Esophagus muscularis mucosa (tissue), 3 donors: ENCODE results near the gene FANCC.

Source experiments
- POLR2A ChIP-seq: fragments of 450-650 bp; IDR thresholded peaks from one replicate; pipeline ENCODE4 v1.6.1; 2017; ENCODE audit warnings: antibody characterized with exemption, moderate library complexity, mild to moderate bottlenecking, low read depth
- TF ChIP-seq, protein P1 (sequence below), 3 experiments: fragments of 200-600 bp in 2 of 3; fragments of 450-650 bp in 1 of 3; sonication (generic) in 2 of 3; IDR thresholded peaks; one replicate each; pipeline ENCODE4 v1.5.1; 2017 to 2019; ENCODE audit warnings: antibody characterized with exemption in 3 of 3, mild to moderate bottlenecking in 2 of 3, moderate library complexity in 1 of 3

DNA sequence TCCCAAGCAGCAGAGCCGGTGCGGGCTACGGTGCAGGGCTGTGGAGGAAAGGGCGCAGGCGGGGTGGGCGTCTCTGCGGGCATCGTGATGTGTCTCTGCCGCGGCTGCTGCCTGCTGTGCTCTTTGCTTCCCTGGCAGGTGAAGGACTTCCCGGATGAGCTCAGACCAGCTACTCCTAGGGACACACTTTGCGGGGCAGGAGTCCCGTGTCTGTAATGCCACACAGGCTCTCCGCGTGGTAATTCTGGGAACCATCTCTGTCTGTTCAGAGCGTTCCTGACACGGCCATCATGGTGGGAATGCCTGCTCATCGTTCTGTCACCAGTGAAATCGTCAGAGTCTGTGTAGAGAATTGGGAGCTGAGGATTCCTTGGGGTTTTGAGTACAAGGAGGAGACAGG is 235.5 kb downstream of the FANCC start:
- TF ChIP-seq, protein P1, sequence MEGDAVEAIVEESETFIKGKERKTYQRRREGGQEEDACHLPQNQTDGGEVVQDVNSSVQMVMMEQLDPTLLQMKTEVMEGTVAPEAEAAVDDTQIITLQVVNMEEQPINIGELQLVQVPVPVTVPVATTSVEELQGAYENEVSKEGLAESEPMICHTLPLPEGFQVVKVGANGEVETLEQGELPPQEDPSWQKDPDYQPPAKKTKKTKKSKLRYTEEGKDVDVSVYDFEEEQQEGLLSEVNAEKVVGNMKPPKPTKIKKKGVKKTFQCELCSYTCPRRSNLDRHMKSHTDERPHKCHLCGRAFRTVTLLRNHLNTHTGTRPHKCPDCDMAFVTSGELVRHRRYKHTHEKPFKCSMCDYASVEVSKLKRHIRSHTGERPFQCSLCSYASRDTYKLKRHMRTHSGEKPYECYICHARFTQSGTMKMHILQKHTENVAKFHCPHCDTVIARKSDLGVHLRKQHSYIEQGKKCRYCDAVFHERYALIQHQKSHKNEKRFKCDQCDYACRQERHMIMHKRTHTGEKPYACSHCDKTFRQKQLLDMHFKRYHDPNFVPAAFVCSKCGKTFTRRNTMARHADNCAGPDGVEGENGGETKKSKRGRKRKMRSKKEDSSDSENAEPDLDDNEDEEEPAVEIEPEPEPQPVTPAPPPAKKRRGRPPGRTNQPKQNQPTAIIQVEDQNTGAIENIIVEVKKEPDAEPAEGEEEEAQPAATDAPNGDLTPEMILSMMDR (IDR thresholded peaks at IDR 0.05) = no peak
- TF ChIP-seq POLR2A = no peak
